AG04450 (cell line): ENCODE data around the gene IRF1. TPM values are rescaled to one million over a fixed set of nuclear protein-coding genes. Genes with fewer than 3 reads are reported as not detected.

Experiments
- CTCF ChIA-PET: fragments of 300-600, 350-600 bp; formaldehyde crosslinking; extraction: SDS; loops from one replicate; lab custom pipeline; 2022; ENCODE audit warnings: antibody characterized with exemption, inconsistent platforms; lab: Charles Lee
- POLR2A ChIA-PET: fragments of 350-600 bp; formaldehyde crosslinking; extraction: SDS; loops from one replicate; lab custom pipeline; 2021; ENCODE audit warnings: antibody characterized with exemption, inconsistent platforms; lab: Yijun Ruan, JAX
- DNase-seq: peaks from one replicate; pipeline ENCODE4 v3.0.0-alpha.2; 2011; ENCODE audit warnings: low read depth, low spot score
- H3K27ac ChIP-seq: one replicate; pipeline ENCODE4 v1.5.1; 2012; ENCODE audit warnings: low read depth, low read length, control low read depth
- H3K27me3 ChIP-seq: one replicate; pipeline ENCODE4 v1.6.0; 2012; ENCODE audit warnings: low read length; ENCODE audit not compliant: control insufficient read depth, insufficient read depth
- H3K4me3 ChIP-seq: 2 replicates; pipeline ENCODE4 v1.5.1; 2011; ENCODE audit warnings: mild to moderate bottlenecking, low read depth, low read length, control low read depth
- H3K9me3 ChIP-seq: 2 replicates; pipeline ENCODE4 v1.5.1; 2012; ENCODE audit warnings: low read length; ENCODE audit not compliant: control insufficient read depth, insufficient read depth
- polyA plus RNA-seq: library from polyadenylated mRNA; depleted of rRNA; stranded (reverse); fragments of >200 nt; gene quantifications from 2 replicates; pipeline ENCODE4 v1.2.3, GENCODE V29; 2011; rRNA removed
- small RNA-seq: library from RNA; depleted of rRNA; stranded (forward); fragments of <200 nt; gene quantifications from one replicate; pipeline ENCODE3, GENCODE V24; 2012; ENCODE audit warnings: low read depth; ENCODE audit not compliant: insufficient read length
- TF ChIP-seq, protein P1 (sequence below): IDR thresholded peaks from 2 replicates; pipeline ENCODE4 v1.5.1; 2011; ENCODE audit warnings: low read depth, low read length, control low read depth, inconsistent platforms

IRF1 gene
- polyA plus RNA-seq, 1 experiment, result 22.6 TPM

- H3K27ac ChIP-seq, result no peak overlapping the region
- no peak overlapping the region for H3K4me3 ChIP-seq
- no peak for DNase-seq
- CTCF ChIA-PET, result interaction anchor here (0.8 kb wide), 1 partner anchor 46 kb away, joined by 4 read pairs; no protein-coding TSS in a partner anchor
- no peaks in the 10 kb centered on the region for H3K27me3 ChIP-seq
- no peaks in the 10 kb centered on the region for H3K9me3 ChIP-seq
- TF ChIP-seq, protein P1, sequence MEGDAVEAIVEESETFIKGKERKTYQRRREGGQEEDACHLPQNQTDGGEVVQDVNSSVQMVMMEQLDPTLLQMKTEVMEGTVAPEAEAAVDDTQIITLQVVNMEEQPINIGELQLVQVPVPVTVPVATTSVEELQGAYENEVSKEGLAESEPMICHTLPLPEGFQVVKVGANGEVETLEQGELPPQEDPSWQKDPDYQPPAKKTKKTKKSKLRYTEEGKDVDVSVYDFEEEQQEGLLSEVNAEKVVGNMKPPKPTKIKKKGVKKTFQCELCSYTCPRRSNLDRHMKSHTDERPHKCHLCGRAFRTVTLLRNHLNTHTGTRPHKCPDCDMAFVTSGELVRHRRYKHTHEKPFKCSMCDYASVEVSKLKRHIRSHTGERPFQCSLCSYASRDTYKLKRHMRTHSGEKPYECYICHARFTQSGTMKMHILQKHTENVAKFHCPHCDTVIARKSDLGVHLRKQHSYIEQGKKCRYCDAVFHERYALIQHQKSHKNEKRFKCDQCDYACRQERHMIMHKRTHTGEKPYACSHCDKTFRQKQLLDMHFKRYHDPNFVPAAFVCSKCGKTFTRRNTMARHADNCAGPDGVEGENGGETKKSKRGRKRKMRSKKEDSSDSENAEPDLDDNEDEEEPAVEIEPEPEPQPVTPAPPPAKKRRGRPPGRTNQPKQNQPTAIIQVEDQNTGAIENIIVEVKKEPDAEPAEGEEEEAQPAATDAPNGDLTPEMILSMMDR, result no peak
- POLR2A ChIA-PET, result no interaction called here
These were observed 58.9 kb downstream of the IRF1 start for GRCh38 chr5:132431632-132432031.

Small RNA genes lying within 50 kb of the gene (small RNA-seq; reads per million reads assigned to genes)
- not detected for gene RF00019

Other genes starting within 250 kb of the IRF1 start
- 43.4 and 64.2 TPM in 2 replicates for gene PDLIM4, start 233.1 kb downstream of the IRF1 start, polyA plus RNA-seq
- 3.0 and 3.1 TPM in 2 replicates for gene SLC22A4, start 196.4 kb downstream of the IRF1 start, polyA plus RNA-seq
- 6.9 TPM in 2 replicates for gene SLC22A5, start 121.1 kb downstream of the IRF1 start, polyA plus RNA-seq
- gene IL5, start 52.7 kb upstream of the IRF1 start, polyA plus RNA-seq, result not detected in 2 replicates
- gene RAD50, start 66.2 kb upstream of the IRF1 start, polyA plus RNA-seq, result 17.6 and 25.3 TPM in 2 replicates
- gene IL13, start 167.4 kb upstream of the IRF1 start, polyA plus RNA-seq, result not detected in 2 replicates
- gene IL4, start 183.2 kb upstream of the IRF1 start, polyA plus RNA-seq, result not detected in 2 replicates
- gene KIF3A, start 246.8 kb upstream of the IRF1 start, polyA plus RNA-seq, result 6.7 and 8.9 TPM in 2 replicates